Endothelial cell of umbilical vein (primary cell): Measurements from ENCODE around the gene FMO2. TPM values are rescaled to one million over a fixed set of nuclear protein-coding genes. Genes with fewer than 3 reads are reported as not detected.

Source experiments
- BruUV-seq: library from RNA; stranded (reverse); fragments of 400-500 nt; replicated peaks from 2 replicates; lab custom pipeline; 2021; lab: Mats Ljungman, UMichigan
- CTCF ChIA-PET: fragments of 300-600, 350-600 bp; sonication (Branson Sonifier 250); formaldehyde crosslinking; loops from one replicate; lab custom pipeline; 2021; ENCODE audit warnings: antibody characterized with exemption, inconsistent platforms; lab: Charles Lee
- POLR2A ChIA-PET: fragments of 300-600, 350-600 bp; sonication (Branson Sonifier 250); formaldehyde crosslinking; loops from one replicate; lab custom pipeline; 2021; ENCODE audit warnings: antibody characterized with exemption, inconsistent platforms; lab: Charles Lee
- DNase-seq: peaks from one replicate; pipeline ENCODE4 v3.0.0-alpha.2; 2011; ENCODE audit warnings: low read depth, low spot score
- FAIRE-seq: peaks from 2 replicates; lab custom pipeline; 2011; peaks lifted over from hg19 to GRCh38; lab: Jason Lieb, UNC
- H2AFZ ChIP-seq: 2 replicates; pipeline ENCODE4 v1.6.0; 2012; ENCODE audit warnings: low read depth, low read length, control low read depth, inconsistent platforms
- H3K27ac ChIP-seq: 2 replicates; pipeline ENCODE4 v1.5.1; 2011; ENCODE audit warnings: low read depth, mild to moderate bottlenecking, control low read depth, low read length, moderate library complexity; ENCODE audit not compliant: insufficient read depth
- H3K27me3 ChIP-seq, 2 experiments: 2 replicates each; pipeline versions ENCODE4 v1.6.0 to v1.6.1; 2011; ENCODE audit warnings: low read length in 2 of 2, mixed read lengths in 1 of 2; ENCODE audit not compliant: control insufficient read depth in 2 of 2, insufficient read depth in 2 of 2
- H3K36me3 ChIP-seq, 2 experiments: 2 replicates in 1 of 2; 3 replicates in 1 of 2; pipeline ENCODE4 v1.5.1; 2011; ENCODE audit warnings: low read length in 2 of 2, mild to moderate bottlenecking in 1 of 2, moderate library complexity in 1 of 2; ENCODE audit not compliant: control insufficient read depth in 2 of 2, insufficient read depth in 2 of 2; ENCODE audit errors: extremely low read depth in 1 of 2
- H3K4me1 ChIP-seq: 3 replicates; pipeline ENCODE4 v1.5.1; 2011; ENCODE audit warnings: mild to moderate bottlenecking, low read length; ENCODE audit not compliant: control insufficient read depth, insufficient read depth; ENCODE audit errors: extremely low read depth
- H3K4me2 ChIP-seq: 2 replicates; pipeline ENCODE4 v1.6.1; 2011; ENCODE audit warnings: low read length, control low read depth, mixed read lengths; ENCODE audit not compliant: insufficient read depth
- H3K4me3 ChIP-seq, 3 experiments: fragments of 200-600 bp in 1 of 3; sonication (generic), shearing (Covaris generic) in 1 of 3; replicated peaks in 1 of 3; 2 replicates each; pipeline ENCODE4 v1.5.1; 2011 to 2016; ENCODE audit warnings: control low read depth in 3 of 3, low read length in 3 of 3, mild to moderate bottlenecking in 2 of 3, inconsistent platforms in 1 of 3, low read depth in 1 of 3, moderate library complexity in 1 of 3; ENCODE audit not compliant: insufficient read depth in 1 of 3
- H3K79me2 ChIP-seq: 2 replicates; pipeline ENCODE4 v1.6.0; 2012; ENCODE audit warnings: low read length, inconsistent platforms; ENCODE audit not compliant: control insufficient read depth, insufficient read depth
- H3K9ac ChIP-seq: replicated peaks from 2 replicates; pipeline ENCODE3; 2011; ENCODE audit warnings: low read length, control low read depth; ENCODE audit not compliant: insufficient read depth; ENCODE audit errors: extremely low read depth
- H3K9me1 ChIP-seq: replicated peaks from 3 replicates; pipeline ENCODE4 v1.6.0; 2011; ENCODE audit warnings: mild to moderate bottlenecking, low read length; ENCODE audit not compliant: control insufficient read depth, insufficient read depth; ENCODE audit errors: extremely low read depth
- H3K9me3 ChIP-seq: replicated peaks from 2 replicates; pipeline ENCODE4 v1.5.1; 2012; ENCODE audit warnings: low read length, inconsistent platforms; ENCODE audit not compliant: control insufficient read depth, insufficient read depth
- H4K20me1 ChIP-seq: replicated peaks from 2 replicates; pipeline ENCODE3; 2011; ENCODE audit warnings: mild to moderate bottlenecking, low read length; ENCODE audit not compliant: control insufficient read depth, insufficient read depth; ENCODE audit errors: extremely low read depth
- EZH2 ChIP-seq: IDR thresholded peaks from 2 replicates; pipeline ENCODE4 v1.6.1; 2012; ENCODE audit warnings: borderline replicate concordance, low read depth, mild to moderate bottlenecking, moderate library complexity, low read length, inconsistent platforms; ENCODE audit not compliant: severe bottlenecking
- FOS ChIP-seq: IDR thresholded peaks from 2 replicates; pipeline ENCODE4 v1.6.1; 2011; ENCODE audit warnings: mild to moderate bottlenecking, low read length, moderate library complexity, borderline replicate concordance; ENCODE audit not compliant: insufficient read depth
- GATA2 ChIP-seq: IDR thresholded peaks from 2 replicates; pipeline ENCODE4 v1.7.0; 2011; ENCODE audit warnings: low read depth, mild to moderate bottlenecking, moderate library complexity, mixed read lengths, low read length; ENCODE audit not compliant: insufficient read length, insufficient read depth
- JUN ChIP-seq: IDR thresholded peaks from 2 replicates; pipeline ENCODE4 v1.6.1; 2011; ENCODE audit warnings: borderline replicate concordance, low read depth; ENCODE audit not compliant: insufficient read length, insufficient read depth
- MYC ChIP-seq: IDR thresholded peaks from one replicate; pipeline ENCODE4 v1.6.1; 2011; ENCODE audit warnings: mild to moderate bottlenecking, low read depth, low read length
- POLR2A ChIP-seq: IDR thresholded peaks from 2 replicates; pipeline ENCODE4 v1.6.1; 2012; ENCODE audit warnings: low read depth, mild to moderate bottlenecking, control low read depth, low read length
- POLR2AphosphoS5 ChIP-seq: IDR thresholded peaks from 2 replicates; pipeline ENCODE4 v1.6.1; 2012; ENCODE audit warnings: low read depth, mild to moderate bottlenecking, control low read depth, low read length, moderate library complexity; ENCODE audit not compliant: insufficient read depth
- dilution Hi-C: fragments of 300-500 bp; cut with MboI; formaldehyde crosslinking; loops from one replicate; pipeline ENCODE4 v1.15.0; 2019; ENCODE audit warnings: low sequenced_read_pairs; ENCODE audit not compliant: extremely low pct_ligation_motif_present
- intact Hi-C: fragments of 100-400 bp; cut with micrococcal nuclease; formaldehyde crosslinking; loops from one replicate; pipeline ENCODE4 v1.10.0; 2022
- polyA plus RNA-seq, 4 experiments: library from polyadenylated mRNA; depleted of rRNA in 3 of 4; stranded (reverse) in 3 of 4; unstranded in 1 of 4; fragments of >200 nt; gene quantifications; 2 replicates each; pipeline versions ENCODE4 v1.2.1 to v1.2.3, GENCODE V29; 2011 to 2012; ENCODE audit warnings: missing spikeins in 1 of 4
- total RNA-seq: library from RNA; stranded (reverse); gene quantifications from 2 replicates; pipeline ENCODE4 v1.2.3, GENCODE V29; 2021
- TF ChIP-seq, protein P1 (sequence below), 2 donors: IDR thresholded peaks; 1 replicate in 1 of 2; 2 replicates in 1 of 2; pipeline ENCODE4 v1.5.1; 2011; ENCODE audit warnings: low read length in 2 of 2, mild to moderate bottlenecking in 2 of 2, moderate library complexity in 2 of 2, control low read depth in 1 of 2, inconsistent platforms in 1 of 2, low read depth in 1 of 2; ENCODE audit not compliant: insufficient read depth in 1 of 2; ENCODE audit errors: extremely low read depth in 1 of 2
- TF ChIP-seq, protein P2 (sequence below): IDR thresholded peaks from 2 replicates; pipeline ENCODE4 v1.6.1; 2011; ENCODE audit not compliant: insufficient read depth, insufficient read length

FMO2 gene
- total and polyA plus RNA-seq, 2 donors (not counting 3 experiments of a cell fraction or from before 2014, with no cell fraction given), result not detected

DNA sequence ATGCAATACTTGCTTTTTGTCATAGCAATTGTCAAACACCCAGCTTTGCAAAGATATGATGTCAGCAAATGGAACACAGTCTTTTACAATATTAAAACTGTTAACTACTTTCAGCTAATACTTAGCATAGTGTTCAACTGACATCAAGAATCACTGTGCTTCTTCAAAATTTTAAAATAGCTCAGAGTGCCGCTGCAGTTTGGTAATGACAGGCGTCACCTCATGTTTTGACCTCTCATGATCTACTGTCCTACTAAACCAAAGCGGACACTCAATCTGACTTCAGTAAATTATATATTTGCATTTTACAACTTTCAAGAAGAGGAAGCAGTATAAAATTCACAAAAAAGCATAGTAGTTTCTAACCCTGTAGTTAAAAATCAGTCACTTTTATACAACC is 65.2 kb downstream of the FMO2 start:
- peaks cover 8 to 12% of the 10 kb centered on the region in 2 experiments for H3K27me3 ChIP-seq
- no peak for FAIRE-seq
- DNase-seq, result no peak

More for the DNA sequence above, 65.2 kb downstream of the FMO2 start:
- dilution Hi-C loops (no loop called here), intact Hi-C loops (no loop called here)
- no peaks in the 10 kb centered on the region for H3K4me1 ChIP-seq
- H3K79me2 ChIP-seq, result no peaks in the 10 kb centered on the region
- CTCF ChIA-PET, result interaction anchor here (0.7 kb wide), 1 partner anchor 64 kb away, joined by 3 read pairs; the partner anchor contains the start of gene FMO4
- H3K9me1 ChIP-seq, result no peaks in the 10 kb centered on the region
- H3K9ac ChIP-seq, result no peak overlapping the region
- no peak overlapping the region for H3K4me3 ChIP-seq
- H3K4me2 ChIP-seq, result no peak overlapping the region
- H3K27ac ChIP-seq, result no peak overlapping the region
- no peak overlapping the region for H2AFZ ChIP-seq
- POLR2A ChIA-PET, result no interaction called here
- no peaks in the 10 kb centered on the region for H3K36me3 ChIP-seq
- TF ChIP-seq POLR2A (no peak), FOS (no peak), MYC (no peak), POLR2AphosphoS5 (no peak), EZH2 (no peak), JUN (no peak), GATA2 (no peak)
- TF ChIP-seq, protein P1, sequence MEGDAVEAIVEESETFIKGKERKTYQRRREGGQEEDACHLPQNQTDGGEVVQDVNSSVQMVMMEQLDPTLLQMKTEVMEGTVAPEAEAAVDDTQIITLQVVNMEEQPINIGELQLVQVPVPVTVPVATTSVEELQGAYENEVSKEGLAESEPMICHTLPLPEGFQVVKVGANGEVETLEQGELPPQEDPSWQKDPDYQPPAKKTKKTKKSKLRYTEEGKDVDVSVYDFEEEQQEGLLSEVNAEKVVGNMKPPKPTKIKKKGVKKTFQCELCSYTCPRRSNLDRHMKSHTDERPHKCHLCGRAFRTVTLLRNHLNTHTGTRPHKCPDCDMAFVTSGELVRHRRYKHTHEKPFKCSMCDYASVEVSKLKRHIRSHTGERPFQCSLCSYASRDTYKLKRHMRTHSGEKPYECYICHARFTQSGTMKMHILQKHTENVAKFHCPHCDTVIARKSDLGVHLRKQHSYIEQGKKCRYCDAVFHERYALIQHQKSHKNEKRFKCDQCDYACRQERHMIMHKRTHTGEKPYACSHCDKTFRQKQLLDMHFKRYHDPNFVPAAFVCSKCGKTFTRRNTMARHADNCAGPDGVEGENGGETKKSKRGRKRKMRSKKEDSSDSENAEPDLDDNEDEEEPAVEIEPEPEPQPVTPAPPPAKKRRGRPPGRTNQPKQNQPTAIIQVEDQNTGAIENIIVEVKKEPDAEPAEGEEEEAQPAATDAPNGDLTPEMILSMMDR (IDR thresholded peaks at IDR 0.05; ENCODE audit: extremely low read depth in 1 of 2, insufficient read depth in 1 of 2, low read depth in 1 of 2, low read length in 2 of 2), result no peak
- TF ChIP-seq, protein P2, sequence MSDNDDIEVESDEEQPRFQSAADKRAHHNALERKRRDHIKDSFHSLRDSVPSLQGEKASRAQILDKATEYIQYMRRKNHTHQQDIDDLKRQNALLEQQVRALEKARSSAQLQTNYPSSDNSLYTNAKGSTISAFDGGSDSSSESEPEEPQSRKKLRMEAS, result no peak
- H4K20me1 ChIP-seq, result no peaks in the 10 kb centered on the region
- no TSS peak for BruUV-seq
- H3K9me3 ChIP-seq, result no peaks in the 10 kb centered on the region
